ENCODE results near the gene CCDC142.

DNA sequence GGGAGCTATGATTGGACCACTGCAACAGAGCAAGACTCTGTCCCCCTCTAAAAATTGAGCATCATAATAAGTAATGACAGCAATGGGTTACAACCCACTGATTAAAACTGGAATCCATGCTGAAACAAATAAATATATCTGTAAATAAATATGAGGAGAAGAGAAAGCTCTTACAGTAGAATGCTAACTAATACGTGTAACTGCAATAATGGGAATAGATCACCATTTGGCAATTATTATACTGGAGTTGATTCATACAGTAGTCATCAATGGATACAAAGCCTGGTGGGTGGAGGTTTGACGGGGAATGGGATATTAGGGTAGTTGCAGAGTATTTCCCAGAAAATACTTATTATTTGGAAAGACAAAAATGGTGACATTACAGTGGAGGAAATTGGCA, 34.0 kb downstream of the CCDC142 start:
- no peak for TF ChIP-seq EZH2 (IDR thresholded peaks at IDR 0.05; ENCODE audit: low read depth, unreplicated experiment)
- TF ChIP-seq EZH2phosphoT487 (IDR thresholded peaks at IDR 0.05; ENCODE audit: unreplicated experiment), result no peak
- no peak for TF ChIP-seq CTCF (conservative IDR thresholded peaks at IDR 0.05; ENCODE audit: low read depth in 2 of 2)
- TF ChIP-seq POLR2AphosphoS5 (IDR thresholded peaks at IDR 0.05; ENCODE audit: low read depth), result no peak

All from GM23338 (cell line).